DND-41 (cell line): ENCODE results near the gene PHIP.

Source experiments
- ATAC-seq: fragments of 200-7000 bp; cut with Tn5 transposase; 3 replicates; pipeline ENCODE4 v1.9.1; 2021; ENCODE audit warnings: low read depth; ENCODE audit not compliant: insufficient read depth
- DNase-seq: peaks from one replicate; pipeline ENCODE4 v3.0.0-alpha.2; 2020
- H2AFZ ChIP-seq: 2 replicates; pipeline ENCODE4 v1.6.0; 2012; ENCODE audit warnings: low read depth, low read length
- H3K27ac ChIP-seq: 2 replicates; pipeline ENCODE4 v1.5.1; 2012; ENCODE audit warnings: low read length, inconsistent platforms
- H3K27me3 ChIP-seq: fragments of 200-600 bp; sonication (generic); 2 replicates; pipeline ENCODE4 v1.6.0; 2012; ENCODE audit warnings: low read length, mild to moderate bottlenecking, inconsistent platforms; ENCODE audit not compliant: insufficient read depth, poor library complexity
- H3K36me3 ChIP-seq: 2 replicates; pipeline ENCODE4 v1.5.1; 2012; ENCODE audit warnings: low read length, inconsistent platforms; ENCODE audit not compliant: insufficient read depth
- H3K4me1 ChIP-seq: 2 replicates; pipeline ENCODE4 v1.5.1; 2012; ENCODE audit warnings: mild to moderate bottlenecking, low read length; ENCODE audit not compliant: insufficient read depth
- H3K4me2 ChIP-seq: 2 replicates; pipeline ENCODE4 v1.6.0; 2012; ENCODE audit warnings: mild to moderate bottlenecking, moderate library complexity, low read length, inconsistent platforms; ENCODE audit not compliant: insufficient read depth
- H3K4me3 ChIP-seq, 2 experiments: fragments of 200-600 bp in 1 of 2; shearing (Covaris generic) in 1 of 2; 2 replicates each; pipeline ENCODE4 v1.5.1; 2012 to 2016; ENCODE audit warnings: inconsistent platforms in 2 of 2, low read length in 2 of 2, mild to moderate bottlenecking in 2 of 2, low read depth in 1 of 2, moderate library complexity in 1 of 2
- H3K79me2 ChIP-seq: 2 replicates; pipeline ENCODE4 v1.6.0; 2012; ENCODE audit warnings: low read length, inconsistent platforms; ENCODE audit not compliant: insufficient read depth
- H3K9ac ChIP-seq: 2 replicates; pipeline ENCODE4 v1.6.0; 2012; ENCODE audit warnings: low read depth, mild to moderate bottlenecking, inconsistent platforms, low read length, moderate library complexity
- H3K9me3 ChIP-seq: 2 replicates; pipeline ENCODE4 v1.5.1; 2012; ENCODE audit warnings: low read length, moderate library complexity, mild to moderate bottlenecking, inconsistent platforms; ENCODE audit not compliant: insufficient read depth, severe bottlenecking
- H4K20me1 ChIP-seq: 2 replicates; pipeline ENCODE4 v1.6.0; 2012; ENCODE audit warnings: low read length; ENCODE audit not compliant: insufficient read depth
- EZH2 ChIP-seq: IDR thresholded peaks from 3 replicates; pipeline ENCODE4 v1.6.1; 2012; ENCODE audit warnings: borderline replicate concordance, low read depth, mild to moderate bottlenecking, moderate library complexity, low read length, inconsistent platforms; ENCODE audit not compliant: severe bottlenecking
- TF ChIP-seq, protein P1 (sequence below): IDR thresholded peaks from 2 replicates; pipeline ENCODE4 v1.5.1; 2012; ENCODE audit warnings: borderline replicate concordance, low read length, moderate library complexity, mild to moderate bottlenecking; ENCODE audit not compliant: poor library complexity, severe bottlenecking; ENCODE audit errors: extremely low read depth

Gene PHIP

DNA sequence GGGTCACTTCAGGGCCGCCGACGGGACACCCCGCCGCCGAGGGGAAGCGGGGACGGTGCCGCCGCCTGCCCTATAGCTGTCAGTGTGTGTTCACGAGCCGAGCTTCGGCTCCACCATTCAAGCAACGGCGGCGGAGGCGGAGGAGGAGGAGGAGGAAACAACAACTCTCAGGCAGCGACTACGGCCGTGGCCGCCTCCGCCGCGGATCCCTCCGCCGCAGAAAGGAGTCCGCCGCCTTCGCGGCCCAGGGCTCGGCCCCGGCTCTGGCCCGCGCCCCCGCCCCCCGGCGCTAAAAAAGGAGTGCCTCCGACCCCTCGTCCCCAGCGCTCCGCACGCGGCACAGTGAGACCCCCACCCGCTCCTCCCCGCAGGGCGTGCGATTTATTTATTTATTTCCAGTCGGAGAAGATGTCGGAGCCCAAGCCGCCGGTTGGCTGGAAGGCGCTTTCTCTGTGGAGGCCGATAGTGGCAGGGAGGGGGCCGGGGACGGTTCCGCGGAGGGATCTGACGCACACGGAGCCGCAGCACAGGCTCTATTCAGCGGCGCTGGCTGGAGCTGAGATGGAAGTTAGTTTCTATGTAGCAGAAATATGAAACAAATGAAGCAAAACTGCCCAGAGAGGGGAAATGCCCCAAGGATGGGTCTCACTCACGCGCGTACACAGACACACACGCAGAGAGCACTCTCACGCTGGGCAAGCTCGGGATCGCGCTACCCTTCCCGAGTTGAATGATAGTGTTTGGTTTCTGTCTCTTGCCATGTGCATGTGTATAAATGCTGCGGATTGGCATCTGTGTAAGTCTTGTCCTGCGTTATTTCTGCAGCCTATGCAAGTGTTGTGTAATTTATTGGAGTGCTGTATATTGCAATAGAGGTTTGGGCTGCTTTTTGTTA is at the start of gene PHIP:
PHIP (minus strand) TSS at position 180 of the 895 bp plus-strand sequence. CDS start 186 bp downstream, outside the sequence.
- DNase-seq (peak; percentile 93), ATAC-seq (peak; percentile 76)
- no peak for TF ChIP-seq EZH2
- TF ChIP-seq, protein P1, sequence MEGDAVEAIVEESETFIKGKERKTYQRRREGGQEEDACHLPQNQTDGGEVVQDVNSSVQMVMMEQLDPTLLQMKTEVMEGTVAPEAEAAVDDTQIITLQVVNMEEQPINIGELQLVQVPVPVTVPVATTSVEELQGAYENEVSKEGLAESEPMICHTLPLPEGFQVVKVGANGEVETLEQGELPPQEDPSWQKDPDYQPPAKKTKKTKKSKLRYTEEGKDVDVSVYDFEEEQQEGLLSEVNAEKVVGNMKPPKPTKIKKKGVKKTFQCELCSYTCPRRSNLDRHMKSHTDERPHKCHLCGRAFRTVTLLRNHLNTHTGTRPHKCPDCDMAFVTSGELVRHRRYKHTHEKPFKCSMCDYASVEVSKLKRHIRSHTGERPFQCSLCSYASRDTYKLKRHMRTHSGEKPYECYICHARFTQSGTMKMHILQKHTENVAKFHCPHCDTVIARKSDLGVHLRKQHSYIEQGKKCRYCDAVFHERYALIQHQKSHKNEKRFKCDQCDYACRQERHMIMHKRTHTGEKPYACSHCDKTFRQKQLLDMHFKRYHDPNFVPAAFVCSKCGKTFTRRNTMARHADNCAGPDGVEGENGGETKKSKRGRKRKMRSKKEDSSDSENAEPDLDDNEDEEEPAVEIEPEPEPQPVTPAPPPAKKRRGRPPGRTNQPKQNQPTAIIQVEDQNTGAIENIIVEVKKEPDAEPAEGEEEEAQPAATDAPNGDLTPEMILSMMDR, result no peak
- H2AFZ ChIP-seq, result peak within 1 kb of the TSS; percentile 96
- H3K4me3 ChIP-seq, result peak within 1 kb of the TSS; percentile 84 to 96
- H3K9me3 ChIP-seq, result no peaks in the 10 kb centered on the region
- H4K20me1 ChIP-seq, result peaks cover 17% of the 10 kb centered on the region; the same call in 1 of the 2 replicates
- no peaks in the 10 kb centered on the region for H3K27me3 ChIP-seq
- peaks cover 18% of the 10 kb centered on the region for H3K36me3 ChIP-seq
- H3K27ac ChIP-seq, result peak within 1 kb of the TSS; percentile 100
- peak within 1 kb of the TSS; percentile 96 for H3K9ac ChIP-seq
- peak within 1 kb of the TSS; percentile 67 for H3K4me2 ChIP-seq
- H3K4me1 ChIP-seq, result peaks cover 42% of the 10 kb centered on the region
- H3K79me2 ChIP-seq, result peaks cover 50% of the 10 kb centered on the region

DNA sequence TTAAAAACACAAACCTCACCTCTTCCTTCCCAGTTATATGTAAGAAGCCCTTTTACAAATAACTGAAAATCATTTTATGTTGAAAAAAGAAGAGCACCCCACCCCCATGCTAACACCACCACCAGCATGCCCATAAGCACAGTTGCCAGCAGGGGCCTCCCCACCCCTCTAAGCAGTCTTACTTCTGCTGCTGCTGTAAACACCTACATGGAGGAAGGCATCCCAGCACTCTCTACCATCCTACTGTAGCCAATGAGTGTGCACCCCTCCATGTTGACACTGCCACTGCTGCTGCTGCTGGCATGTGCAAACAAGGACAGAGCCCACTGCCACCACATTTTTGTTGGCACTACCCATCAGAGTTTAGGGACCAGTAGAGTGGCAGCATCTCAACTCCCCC is 49.6 kb upstream of the PHIP start:
- H4K20me1 ChIP-seq, result no peaks in the 10 kb centered on the region
- no peaks in the 10 kb centered on the region for H3K27me3 ChIP-seq
- no peaks in the 10 kb centered on the region for H3K79me2 ChIP-seq
- H3K4me3 ChIP-seq, result no peak overlapping the region
- no peak overlapping the region for H3K9ac ChIP-seq
- no peaks in the 10 kb centered on the region for H3K36me3 ChIP-seq
- H3K9me3 ChIP-seq, result no peaks in the 10 kb centered on the region
- TF ChIP-seq, protein P1, result no peak
- no peak for TF ChIP-seq EZH2
- no peak for ATAC-seq
- no peaks in the 10 kb centered on the region for H3K4me1 ChIP-seq
- no peak for DNase-seq
- no peak overlapping the region for H3K27ac ChIP-seq
- no peak overlapping the region for H2AFZ ChIP-seq
- H3K4me2 ChIP-seq, result no peak overlapping the region

DNA sequence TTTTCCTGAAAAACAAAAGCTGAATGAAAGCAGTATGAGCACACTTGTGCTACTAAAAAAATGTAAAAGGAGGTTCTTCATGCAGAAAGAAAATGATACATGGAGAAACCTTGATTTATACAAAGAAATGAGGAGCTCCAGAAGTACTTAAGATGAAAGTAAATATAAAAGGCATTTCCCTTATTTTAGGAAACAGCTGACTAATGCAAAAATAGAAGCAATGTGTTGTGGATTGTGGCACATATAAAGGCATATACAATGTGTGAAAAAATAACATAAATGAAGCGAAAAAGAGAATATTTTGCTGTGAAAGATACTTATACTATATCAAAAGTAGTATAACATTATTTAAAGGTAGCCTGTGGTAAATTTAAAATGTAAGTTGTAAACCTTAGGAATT is 41.2 kb upstream of the PHIP start:
- Histone ChIP-seq H3K27ac (no peak overlapping the region), H3K4me1 (no peaks in the 10 kb centered on the region)

More for the DNA sequence above, 41.2 kb upstream of the PHIP start:
- H3K27me3 ChIP-seq, result no peaks in the 10 kb centered on the region
- no peak overlapping the region for H3K9ac ChIP-seq
- H2AFZ ChIP-seq, result no peak overlapping the region
- TF ChIP-seq, protein P1, result no peak
- no peak for TF ChIP-seq EZH2
- H3K4me3 ChIP-seq, result no peak overlapping the region
- ATAC-seq (no peak), DNase-seq (no peak)
- no peaks in the 10 kb centered on the region for H3K79me2 ChIP-seq
- H3K9me3 ChIP-seq, result no peaks in the 10 kb centered on the region
- no peaks in the 10 kb centered on the region for H3K36me3 ChIP-seq
- H3K4me2 ChIP-seq, result no peak overlapping the region
- no peaks in the 10 kb centered on the region for H4K20me1 ChIP-seq
